Hematopoietic multipotent progenitor cell treated with erythropoietin and hydrocortisone succinate and interleukin-3 and kit ligand, for 15 days (in vitro differentiated cells): Measurements from ENCODE around the gene LSS.

Experiments used
- DNase-seq: peaks from one replicate; pipeline ENCODE4 v3.0.0-alpha.2; 2015; ENCODE audit warnings: low spot score

The LSS gene

DNA sequence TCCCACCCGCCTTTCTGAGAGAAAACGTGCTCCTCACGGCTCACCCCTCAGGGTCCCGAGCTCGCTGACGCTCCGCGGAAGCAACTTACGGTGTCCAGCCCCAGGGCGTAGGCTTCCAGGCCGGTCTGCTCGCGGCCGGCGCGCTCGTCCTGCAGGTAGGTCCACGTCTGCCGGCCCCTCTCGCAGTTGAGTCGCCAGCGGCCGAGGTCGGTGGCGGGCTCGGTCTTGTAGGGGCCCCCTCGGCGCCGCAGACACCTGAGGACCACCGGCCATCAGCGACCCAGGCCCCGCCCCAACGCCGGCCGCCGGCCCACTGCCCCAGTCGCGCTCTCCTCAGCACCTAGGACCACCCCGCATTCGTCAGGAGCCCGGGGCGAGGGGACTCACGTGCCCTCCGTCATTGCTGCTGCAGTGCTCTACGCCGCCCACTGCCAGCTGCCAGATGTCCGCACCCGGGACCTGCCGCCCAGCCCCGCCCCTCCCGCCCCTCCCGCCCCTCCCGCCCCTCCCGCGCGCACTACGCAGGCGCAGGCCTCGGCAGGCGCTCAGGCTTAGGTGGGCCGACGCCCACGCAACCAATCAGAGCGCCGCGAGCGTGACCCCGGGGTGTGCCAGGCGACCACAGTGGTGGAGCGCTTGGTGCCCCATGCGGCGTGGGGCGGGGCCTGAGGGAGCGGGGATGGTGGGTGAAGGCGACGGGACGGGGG, at the start of gene LSS:
LSS (minus strand) TSS at position 430 of the 707 bp plus-strand sequence; CDS start at position 401, 29 bp downstream.
- peak; percentile 98 for DNase-seq

DNA sequence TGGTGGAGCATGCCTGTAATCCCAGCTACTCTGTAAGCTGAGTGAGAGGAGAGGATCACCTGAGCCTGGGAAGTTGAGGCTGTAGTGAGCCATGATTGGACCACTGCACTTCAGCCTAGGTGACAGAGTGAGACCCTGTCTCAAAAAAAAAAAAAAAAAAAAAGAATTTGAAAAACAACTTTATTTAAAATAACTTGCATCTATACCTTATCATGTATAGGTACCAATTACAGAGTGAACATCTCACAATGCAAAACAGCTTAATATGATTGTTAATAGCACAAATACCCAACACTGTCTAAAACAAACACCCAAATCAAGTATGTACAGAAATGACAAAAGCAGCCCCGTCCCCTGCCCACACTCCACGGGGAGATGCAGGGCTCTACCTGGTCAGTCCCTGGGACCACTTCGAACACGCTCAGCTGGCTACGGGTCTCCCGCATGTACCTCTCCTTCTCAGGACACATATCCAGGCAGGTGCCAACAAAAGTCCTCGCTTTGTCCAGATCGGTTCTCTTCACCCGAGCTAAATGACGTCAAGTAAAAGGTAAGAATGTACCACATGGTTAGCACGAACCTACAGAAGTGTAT, 46.3 kb upstream of the LSS start:
- no peak for DNase-seq

DNA sequence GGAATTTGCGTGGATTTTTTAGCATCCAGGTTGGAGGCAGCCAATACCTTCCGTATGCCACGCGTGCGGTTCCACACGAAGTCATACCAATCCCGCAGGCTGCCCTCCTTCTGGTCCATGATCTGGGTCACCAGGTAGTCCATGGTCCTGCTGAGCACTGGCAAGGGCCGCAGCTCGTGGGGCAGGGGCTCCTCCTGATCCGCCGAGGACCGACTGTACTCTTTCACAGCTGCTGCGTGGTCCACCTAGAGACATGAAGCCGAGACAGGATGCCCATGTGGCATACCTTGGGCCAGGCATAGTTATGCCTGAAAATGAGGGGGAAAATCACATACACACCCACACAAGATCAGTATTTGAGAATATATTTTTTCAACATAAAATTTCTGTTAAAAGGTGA, 44.8 kb upstream of the LSS start:
- no peak for DNase-seq

DNA sequence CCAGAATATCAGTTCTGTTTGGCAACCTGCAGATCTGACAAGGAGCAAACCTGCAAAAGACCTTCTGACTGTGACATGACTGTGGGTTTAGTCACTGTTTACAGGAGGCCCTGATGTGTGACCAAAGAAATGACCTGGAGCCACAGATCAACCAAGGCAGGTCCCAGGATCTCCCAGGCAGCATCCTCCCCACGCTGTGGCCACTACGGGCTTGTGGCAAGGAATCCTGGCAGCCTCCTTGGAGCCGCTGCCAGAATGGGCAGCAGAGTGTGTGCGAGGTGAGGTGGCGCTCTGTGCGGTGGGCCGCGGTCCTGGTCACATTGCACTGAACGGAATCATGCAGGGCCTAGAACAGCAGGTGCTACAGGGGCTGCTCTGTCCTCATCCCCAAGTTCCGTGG, 40.9 kb upstream of the LSS start:
- no peak for DNase-seq

DNA sequence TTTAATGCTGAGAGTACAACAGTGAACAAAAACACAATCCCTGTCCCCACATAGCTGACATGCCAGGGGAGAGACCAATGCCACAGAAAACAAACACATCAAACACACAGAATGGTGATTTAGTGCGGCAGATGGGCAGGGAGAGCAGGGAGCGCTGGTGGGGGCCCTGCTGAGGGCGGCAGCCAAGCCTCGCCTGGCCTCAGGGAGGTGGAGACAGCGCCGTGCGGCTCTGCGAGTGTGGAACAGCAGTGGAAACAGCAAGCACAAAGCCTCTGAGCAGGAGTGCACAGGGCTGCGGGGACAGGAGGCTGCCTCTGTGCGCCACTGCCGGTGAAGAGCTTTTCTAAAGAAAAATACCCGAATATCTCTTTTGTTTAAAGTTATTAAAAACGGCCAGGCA, 39.8 kb upstream of the LSS start:
- no peak for DNase-seq

DNA sequence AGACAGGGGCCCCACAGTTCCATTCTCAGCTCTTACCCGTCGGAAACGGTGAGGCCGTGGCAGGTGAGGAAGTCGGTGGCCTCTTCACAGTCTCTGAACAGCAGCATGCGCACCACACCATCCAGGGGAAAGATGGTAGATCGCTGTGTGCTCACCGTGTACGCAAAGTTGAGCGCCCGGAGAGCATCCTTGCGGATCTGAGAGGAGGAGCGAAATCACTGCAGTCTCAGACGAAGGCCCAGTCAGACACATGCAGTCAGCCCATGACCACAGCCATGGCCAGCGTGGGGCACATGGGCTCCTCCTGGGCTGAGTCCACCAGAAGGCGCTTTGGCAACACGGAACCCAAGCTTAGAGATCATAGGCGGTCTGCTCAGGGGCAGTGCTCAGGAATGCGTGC, 38.4 kb upstream of the LSS start:
- no peak for DNase-seq

DNA sequence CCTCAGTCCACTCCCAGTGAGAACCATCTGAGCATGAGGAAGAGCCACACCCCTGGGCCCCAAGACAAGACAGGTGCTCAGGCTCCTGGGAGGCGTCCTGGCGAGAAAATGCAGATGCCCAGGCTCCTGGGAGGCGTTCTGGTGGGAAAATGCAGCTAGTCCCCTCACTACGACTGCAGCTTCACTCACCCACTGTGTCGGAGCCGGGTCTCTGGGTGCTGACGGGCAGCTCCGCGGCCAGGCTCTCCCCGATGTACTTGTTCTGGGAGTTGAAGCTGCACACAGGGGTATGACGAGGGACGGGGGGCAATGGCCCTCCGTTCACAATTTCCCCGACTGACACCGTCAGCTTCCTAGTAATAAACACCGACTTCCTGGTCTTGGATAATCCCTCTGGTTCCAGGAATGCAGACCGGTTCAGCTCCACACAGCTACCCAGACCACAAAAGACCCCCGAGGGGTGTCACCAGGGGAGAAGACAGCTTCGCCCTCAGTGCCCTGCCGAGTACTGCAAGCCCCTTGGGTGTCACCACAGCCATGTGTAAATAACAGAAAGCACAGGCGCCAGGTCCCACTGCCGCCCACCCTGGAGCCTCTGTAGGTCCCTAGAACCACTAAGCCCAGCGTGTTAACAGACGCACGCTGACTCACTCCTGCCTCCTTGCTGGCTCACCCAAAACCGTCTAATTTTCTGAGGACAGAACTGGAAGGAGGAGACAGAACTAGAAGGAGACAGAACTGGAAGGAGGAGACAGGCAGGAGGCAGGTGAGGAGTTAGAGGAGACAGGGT, 37.4 kb upstream of the LSS start:
- no peak for DNase-seq

DNA sequence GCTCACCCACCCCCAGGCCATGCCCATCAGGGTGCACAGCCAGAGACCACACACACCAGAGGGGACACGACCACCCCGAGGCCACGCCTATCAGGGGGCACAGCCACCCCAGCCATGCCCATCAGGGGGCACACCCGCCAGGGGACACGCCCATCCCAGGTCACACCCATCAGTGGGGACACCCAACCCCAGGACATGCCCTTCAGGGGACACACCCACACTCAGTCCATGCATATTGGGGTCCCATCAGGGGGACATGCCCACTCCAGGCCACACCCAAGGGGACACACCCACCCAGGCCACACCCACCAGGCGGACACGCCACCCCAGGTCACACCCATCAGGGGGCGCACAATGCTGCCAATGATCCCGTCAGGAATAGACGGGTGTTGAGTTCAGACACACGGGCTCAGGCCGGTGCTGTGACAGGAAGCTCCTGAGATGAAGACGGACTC, 36.1 kb upstream of the LSS start:
- peak; percentile 19 for DNase-seq

DNA sequence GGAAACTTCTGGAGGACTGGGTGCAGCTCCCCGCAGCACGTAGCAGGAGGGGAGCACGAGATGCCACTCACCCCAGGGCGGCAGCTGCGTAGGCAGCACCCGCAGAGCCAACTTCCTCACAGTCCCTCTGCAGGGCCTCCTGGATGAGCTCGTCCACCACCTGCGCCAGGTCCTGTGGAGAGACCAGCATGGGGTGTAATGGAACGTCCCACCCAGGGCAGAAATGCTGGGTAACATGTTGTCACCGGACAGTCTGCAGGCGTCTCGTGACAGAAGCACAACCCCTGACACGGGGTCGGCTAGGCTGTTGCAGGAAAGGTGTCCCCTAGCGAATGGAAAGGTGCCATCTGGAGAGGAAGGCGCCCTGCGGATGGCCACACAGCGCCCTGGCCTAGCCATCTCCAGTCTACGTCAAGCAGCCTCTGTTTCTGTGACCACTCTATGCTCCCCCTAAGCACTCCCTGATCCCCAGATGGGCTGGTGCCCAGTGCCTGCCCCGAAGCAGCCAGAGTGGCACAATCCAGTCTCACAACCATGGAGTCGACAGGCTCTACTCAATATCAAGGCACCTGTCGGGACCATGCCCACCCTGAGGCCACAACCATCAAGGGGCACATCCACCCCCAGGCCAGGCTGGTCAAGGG, 35.6 kb upstream of the LSS start:
- DNase-seq: no peak

DNA sequence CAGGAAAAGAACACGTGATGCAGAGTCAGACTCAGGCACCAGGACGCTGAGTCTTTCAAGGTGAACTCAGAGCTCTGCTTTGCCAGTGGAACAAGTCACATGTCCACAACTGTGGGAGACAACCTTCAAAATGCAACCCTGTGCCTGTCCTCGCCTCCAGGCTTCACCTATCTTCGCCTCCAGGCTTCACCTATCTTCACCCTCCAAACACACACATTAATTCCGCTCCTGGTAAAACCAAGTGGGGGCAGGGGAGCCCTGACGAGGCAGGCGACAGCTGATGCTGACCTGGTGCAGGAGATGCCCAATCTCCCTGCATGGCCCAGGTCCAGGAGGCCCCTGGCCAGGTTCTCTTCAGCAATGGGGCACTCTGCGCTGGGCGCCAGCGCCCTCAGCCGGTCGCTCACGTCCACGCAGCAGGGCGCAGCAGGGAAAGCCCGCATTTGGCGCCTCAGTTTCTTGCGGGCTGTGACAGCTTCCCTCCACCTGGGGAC, 28.0 kb upstream of the LSS start:
- no peak for DNase-seq

DNA sequence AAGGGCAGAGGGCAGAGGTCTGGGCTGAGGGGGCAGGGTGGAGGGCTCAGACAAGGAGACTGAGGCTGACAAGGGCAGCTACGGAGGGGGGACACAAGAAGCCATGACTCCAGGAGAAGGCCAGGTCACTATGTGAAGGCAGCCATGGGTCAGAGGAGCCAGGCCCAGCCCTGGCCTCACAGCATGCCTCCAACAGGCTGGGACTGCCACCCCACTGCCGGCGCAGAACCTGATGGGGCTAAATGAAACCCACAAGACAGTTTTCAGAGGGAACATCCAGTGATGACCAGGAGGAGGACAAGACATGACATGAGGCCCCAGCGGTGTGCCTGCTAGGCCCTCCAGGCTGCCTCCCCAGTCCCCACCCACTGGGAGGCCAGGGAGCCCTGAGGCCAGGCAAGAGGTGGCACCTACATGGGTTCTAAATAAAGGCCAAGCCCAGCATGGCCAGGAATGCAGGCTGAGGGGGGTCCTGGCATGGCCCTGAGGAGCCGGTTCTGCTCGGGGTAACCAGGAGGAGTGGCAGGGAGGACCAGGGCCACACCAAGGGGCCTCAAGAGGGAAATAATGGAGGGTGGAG, 27.3 kb upstream of the LSS start:
- no peak for DNase-seq

DNA sequence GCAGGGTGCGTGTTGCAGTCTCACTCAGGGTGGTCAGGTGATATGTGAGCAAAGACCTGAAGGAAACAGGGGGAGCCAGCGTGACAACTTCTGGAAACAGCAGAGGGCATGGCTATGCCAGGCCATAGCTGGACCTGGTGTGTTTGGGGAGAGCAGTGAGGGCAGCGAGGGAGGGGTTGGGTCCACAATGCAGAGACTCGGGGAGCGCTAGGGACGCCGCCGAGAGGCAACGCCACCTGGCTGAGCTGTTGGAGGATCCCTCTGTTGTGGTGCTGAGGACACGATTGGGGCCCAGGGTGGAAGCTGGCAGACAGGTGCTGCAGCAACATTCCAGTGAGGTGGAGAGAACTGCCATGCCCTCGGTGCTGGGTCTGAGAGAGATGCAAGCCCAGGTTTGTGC, 26.6 kb upstream of the LSS start:
- DNase-seq: no peak

DNA sequence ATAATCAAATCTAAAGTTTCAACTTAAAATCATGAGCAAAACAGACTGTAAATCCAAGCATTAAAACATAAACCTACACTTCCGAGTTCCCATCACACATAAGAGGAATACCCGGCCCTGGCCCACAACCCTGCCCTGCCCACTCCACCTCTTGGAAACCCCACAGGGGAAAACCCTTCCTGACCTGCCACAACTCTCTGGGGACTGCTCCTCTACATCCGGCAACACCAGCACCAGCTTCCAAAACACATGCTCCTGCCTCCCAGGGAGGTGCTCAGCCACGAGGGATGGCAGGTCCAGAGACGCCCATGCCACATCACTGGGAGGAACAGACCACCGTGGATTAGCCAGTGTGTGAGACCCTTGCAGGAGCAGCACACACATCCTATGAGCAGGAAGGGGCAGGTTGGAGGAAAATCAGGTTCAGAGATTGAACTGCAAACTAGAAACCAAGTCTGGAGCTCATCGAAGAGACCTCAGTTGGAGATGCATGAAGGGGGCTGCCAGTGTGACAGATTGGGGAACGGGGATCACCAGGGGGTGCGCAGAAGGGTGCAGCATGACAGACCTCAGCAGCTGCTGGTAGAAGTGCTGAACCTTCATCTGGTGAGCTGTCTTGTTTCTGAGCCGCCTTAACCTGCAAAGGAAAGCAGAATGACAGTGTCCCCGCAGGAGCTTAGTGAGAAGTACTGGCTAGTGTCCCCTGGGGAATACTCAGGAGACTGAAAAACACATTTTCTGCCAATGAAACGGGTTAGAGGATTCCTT, 25.8 kb upstream of the LSS start:
- no peak for DNase-seq

DNA sequence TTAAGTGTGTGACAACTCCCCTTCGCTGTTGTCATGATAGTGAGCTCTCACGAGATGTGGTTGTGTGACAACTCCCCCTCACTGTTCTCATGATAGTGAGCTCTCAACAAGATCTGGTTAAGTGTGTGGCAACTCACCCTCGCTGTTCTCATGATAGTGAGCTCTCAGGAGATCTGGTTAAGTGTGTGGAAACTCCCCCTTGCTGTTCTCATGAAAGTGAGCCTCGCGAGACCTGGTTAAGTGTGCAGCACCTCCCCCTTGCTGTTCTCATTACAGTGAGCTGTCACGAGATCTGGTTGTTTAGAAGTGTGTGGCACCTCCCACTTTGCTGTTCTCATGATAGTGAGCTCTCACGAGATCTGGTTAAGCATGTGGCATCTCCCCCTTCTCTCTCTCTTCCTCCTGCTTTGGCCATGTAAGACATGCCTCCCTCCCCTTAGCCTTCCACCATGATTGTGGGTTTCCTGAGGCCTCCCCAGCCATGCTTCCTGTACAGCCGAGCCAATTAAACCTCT, 25.1 kb upstream of the LSS start:
- peak; percentile 52 for DNase-seq

DNA sequence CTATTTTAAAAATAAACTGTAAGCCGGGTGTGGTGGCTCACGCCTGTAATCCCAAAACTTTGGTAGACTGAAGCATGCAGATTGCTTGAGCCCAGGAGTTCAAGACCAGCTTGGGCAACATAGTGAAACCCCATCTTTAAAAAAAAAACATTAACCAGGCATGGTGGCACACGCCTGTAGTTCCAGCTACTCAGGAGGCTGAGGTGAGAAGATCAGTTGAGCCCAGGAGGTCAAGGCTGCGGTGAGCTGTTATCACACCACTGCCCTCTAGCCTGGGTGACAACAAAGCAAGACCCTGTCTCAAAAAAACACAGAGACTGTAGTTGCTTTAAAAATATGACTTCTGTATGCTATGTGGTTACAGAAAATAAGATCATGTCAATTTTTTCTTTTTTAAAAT, 24.3 kb upstream of the LSS start:
- no peak for DNase-seq

DNA sequence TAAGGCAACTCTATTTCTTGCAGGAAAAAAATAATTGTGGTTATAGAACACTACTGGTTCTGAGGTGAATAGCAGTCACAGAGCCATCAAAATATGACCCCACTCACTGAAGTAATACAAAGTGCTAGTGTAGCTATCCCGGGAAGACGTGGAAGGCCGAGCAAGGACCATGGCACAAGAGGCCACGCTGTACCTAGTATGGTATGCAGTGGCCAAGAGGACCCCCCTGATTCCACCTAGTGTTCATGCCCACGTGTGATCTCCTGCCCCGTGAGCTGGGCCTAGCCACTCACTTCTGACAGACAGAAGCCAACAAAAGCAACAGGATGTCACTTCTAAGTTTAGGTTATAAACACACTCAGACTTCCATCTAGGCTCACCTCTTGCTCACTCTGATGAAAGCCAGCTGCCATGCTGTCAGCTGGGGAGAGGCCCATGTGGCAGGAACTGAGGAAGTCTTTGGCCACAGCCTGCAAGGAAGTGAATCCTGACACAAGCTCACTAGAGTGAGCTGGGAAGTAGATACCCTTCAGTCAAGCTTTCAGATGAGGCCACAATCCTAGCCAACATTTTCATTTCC, 21.7 kb upstream of the LSS start:
- DNase-seq: no peak

DNA sequence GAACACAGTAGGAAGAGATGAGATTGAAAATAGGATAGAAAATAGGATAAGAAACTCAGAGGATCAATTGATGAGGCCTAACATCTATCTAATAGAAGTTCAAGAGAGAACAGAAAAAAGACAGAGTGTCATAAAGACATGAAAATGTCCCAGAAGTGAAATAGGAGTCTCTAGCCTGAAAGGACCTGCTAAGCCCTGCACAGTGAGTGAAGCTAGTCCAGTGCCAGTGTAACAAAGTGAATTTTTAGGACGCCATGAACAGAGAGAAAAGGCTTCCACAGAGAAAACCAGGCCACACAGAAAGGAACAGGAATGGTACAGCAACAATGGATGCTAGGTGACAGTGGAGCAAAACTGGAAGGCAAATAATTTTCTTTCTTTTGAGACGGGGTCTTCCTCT, 20.3 kb upstream of the LSS start:
- no peak for DNase-seq

DNA sequence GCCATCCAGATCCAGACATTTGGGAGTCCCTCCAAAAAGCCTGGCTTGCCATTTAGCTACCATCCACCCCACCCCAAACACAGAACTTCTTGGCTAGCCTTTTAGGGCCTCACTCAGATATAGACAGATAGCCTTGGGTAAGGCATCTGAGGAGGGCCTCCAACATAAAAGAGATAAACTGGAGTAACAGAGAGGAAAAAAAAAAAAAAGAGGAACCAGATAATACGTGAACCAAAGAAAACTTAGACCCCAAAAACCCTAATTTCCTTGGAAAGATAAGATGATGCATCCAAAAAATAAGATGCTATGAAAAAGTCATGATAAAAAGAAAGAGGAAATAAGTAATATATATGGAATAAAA, 19.8 kb upstream of the LSS start:
- DNase-seq: no peak

DNA sequence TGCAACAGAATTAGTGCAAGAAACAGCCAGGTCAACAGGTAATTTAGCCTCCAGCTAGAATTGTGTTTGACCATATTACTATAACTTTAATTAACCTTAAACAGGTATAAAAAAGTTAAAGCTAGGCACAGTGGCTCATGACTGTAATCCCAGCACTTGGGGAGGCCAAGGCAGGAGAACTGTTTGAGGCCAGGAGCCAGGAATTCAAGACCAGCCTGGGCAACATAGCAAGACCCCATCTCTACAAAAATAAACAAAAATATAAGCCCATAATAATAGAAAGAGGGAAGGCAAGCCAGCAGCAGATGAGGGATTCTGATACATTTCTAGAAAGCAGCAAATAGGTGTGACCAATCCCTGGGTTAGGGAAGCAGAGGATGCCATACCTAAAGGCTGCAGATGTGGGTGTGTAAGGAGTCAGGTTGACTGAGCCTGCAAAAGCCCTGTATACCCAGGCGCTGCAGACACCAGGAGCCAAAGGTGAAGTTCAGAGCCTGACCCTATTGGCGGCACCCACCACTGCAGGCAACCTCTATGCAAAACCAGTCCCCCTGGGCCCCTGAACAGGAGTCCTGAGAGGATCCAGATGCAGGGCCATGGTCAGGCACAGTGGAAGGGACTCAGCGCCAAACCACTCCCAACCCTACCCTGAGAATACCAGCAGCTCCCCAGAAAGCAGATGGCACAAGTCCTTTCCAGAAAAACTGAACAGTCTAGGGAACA, 19.3 kb upstream of the LSS start:
- DNase-seq: no peak

DNA sequence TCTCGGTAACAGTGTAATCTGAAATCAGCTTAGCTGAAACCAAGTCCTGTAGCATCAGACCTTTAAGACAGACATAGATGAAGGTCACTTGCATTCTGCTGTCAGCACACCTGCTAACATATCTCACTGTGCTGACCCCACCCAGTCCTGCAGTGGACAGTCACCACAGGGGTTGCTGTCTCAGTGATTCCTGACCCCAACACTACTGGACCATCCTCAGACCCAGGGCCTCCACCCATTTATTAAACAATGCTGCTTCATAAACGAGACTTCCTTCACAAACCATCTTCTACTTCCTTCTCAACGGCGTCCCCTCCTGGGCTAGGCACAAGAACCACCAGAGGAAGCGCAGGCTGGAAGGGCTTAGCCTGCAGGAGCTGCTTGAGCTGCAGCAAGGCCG, 17.8 kb upstream of the LSS start:
- no peak for DNase-seq
